SH-SY5Y (cell line): ENCODE measurements around the gene ACTMAP.

Experiments used
- GATA2 ChIP-seq: IDR thresholded peaks from 2 replicates; pipeline ENCODE4 v1.6.1; 2011; ENCODE audit warnings: mild to moderate bottlenecking, low read depth, low read length
- GATA3 ChIP-seq: IDR thresholded peaks from 2 replicates; pipeline ENCODE4 v1.6.1; 2011; ENCODE audit warnings: low read depth, mild to moderate bottlenecking, low read length, moderate library complexity

- no peak for TF ChIP-seq GATA2
- no peak for TF ChIP-seq GATA3
Measured at GRCh38 chr19:40709817-40710216, 40.5 kb downstream of the ACTMAP start.
